HFFc6 (cell line): ENCODE data around the gene LSAMP. TPM values are rescaled to one million over a fixed set of nuclear protein-coding genes. Genes with fewer than 3 reads are reported as not detected.
A peak's percentile ranks its signal among the peaks of the same experiment; 100 is the strongest.

Source experiments
- DNase-seq: peaks from one replicate; pipeline ENCODE4 v3.0.0-alpha.2; 2018
- H3K27ac Mint-ChIP-seq: 2 replicates; pipeline ENCODE4 v1.8.0; 2020; ENCODE audit warnings: mild to moderate bottlenecking, mixed read lengths
- H3K27me3 Mint-ChIP-seq: 2 replicates; pipeline ENCODE4 v1.8.0; 2021; ENCODE audit warnings: mild to moderate bottlenecking, moderate library complexity, mixed read lengths; ENCODE audit not compliant: insufficient read depth
- H3K36me3 Mint-ChIP-seq: 2 replicates; pipeline ENCODE4 v1.8.0; 2021; ENCODE audit warnings: low read depth, mixed read lengths
- H3K4me1 Mint-ChIP-seq: 2 replicates; pipeline ENCODE4 v1.8.0; 2020; ENCODE audit warnings: low read depth, mixed read lengths
- H3K4me3 Mint-ChIP-seq: 2 replicates; pipeline ENCODE4 v1.8.0; 2020; ENCODE audit warnings: mild to moderate bottlenecking, moderate library complexity, mixed read lengths
- H3K9me3 Mint-ChIP-seq: 2 replicates; pipeline ENCODE4 v1.8.0; 2020; ENCODE audit warnings: mild to moderate bottlenecking, mixed read lengths
- total RNA-seq, 6 experiments: library from RNA; stranded (reverse); fragmentation: NEBNext Ultra II Directional; extraction: Animal tissue kit (Norgen Biotek cat#: 25700); gene quantifications; 2 replicates in 1 of 6; 3 replicates in 5 of 6; pipeline ENCODE4 v1.2.3, GENCODE V29; 2021
- TF ChIP-seq, protein P1 (sequence below): fragments of 200-600 bp; sonication (generic); IDR thresholded peaks from 2 replicates; pipeline ENCODE4 v1.5.0; 2021; ENCODE audit warnings: antibody characterized with exemption, mild to moderate bottlenecking

The LSAMP gene
- total RNA-seq, 6 experiments from 2014 or later = not detected

DNA sequence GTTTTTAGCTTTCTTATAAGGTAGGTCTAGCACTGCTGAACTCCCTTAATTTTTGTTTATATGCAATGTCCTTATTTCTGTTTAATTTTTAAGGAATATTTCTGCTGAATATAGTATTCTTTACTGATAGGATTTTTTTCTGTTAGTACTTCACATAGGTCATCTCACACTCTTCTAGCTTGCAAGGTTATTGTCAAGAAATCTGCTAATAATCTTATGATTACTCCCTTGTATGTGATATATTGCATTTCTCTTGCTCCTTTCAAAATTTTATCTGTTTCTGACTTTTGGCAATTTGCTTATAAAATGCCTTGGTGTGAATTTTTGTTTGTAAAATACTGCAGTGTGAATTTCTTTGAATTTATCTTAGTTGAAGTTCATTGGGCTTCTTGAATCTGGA, 523.6 kb downstream of the LSAMP start:
- TF ChIP-seq, protein P1, sequence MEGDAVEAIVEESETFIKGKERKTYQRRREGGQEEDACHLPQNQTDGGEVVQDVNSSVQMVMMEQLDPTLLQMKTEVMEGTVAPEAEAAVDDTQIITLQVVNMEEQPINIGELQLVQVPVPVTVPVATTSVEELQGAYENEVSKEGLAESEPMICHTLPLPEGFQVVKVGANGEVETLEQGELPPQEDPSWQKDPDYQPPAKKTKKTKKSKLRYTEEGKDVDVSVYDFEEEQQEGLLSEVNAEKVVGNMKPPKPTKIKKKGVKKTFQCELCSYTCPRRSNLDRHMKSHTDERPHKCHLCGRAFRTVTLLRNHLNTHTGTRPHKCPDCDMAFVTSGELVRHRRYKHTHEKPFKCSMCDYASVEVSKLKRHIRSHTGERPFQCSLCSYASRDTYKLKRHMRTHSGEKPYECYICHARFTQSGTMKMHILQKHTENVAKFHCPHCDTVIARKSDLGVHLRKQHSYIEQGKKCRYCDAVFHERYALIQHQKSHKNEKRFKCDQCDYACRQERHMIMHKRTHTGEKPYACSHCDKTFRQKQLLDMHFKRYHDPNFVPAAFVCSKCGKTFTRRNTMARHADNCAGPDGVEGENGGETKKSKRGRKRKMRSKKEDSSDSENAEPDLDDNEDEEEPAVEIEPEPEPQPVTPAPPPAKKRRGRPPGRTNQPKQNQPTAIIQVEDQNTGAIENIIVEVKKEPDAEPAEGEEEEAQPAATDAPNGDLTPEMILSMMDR = no peak
- DNase-seq = no peak
- H3K27me3 Mint-ChIP-seq = no peaks in the 10 kb centered on the region
- H3K9me3 Mint-ChIP-seq = peaks cover 8% of the 10 kb centered on the region
- no peak overlapping the region for H3K27ac Mint-ChIP-seq
- H3K4me3 Mint-ChIP-seq = no peak overlapping the region
- no peaks in the 10 kb centered on the region for H3K4me1 Mint-ChIP-seq
- no peaks in the 10 kb centered on the region for H3K36me3 Mint-ChIP-seq

DNA sequence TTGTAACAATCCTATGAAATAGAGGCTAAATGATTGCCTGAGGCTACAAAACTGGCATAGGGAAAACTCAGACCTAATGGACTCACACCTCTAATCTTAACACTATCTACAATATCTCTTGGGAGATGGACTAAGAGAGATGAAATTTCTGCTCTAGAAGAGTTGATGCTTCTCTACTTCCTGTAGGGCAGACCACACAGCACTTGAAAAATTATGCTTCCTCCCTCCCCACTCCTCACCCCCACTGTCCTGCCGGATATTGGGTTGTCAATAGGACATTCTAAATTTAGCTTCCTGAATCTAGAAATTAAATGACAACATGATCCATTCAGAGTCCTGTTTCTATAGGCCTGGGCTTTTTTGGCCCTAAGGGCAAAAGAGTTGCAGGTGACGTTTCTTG, 526.4 kb downstream of the LSAMP start:
- peaks cover 8% of the 10 kb centered on the region for H3K9me3 Mint-ChIP-seq
- H3K27me3 Mint-ChIP-seq = no peaks in the 10 kb centered on the region
- H3K36me3 Mint-ChIP-seq = no peaks in the 10 kb centered on the region
- no peak overlapping the region for H3K27ac Mint-ChIP-seq
- no peak overlapping the region for H3K4me3 Mint-ChIP-seq
- DNase-seq = no peak
- TF ChIP-seq, protein P1 = no peak
- no peaks in the 10 kb centered on the region for H3K4me1 Mint-ChIP-seq

DNA sequence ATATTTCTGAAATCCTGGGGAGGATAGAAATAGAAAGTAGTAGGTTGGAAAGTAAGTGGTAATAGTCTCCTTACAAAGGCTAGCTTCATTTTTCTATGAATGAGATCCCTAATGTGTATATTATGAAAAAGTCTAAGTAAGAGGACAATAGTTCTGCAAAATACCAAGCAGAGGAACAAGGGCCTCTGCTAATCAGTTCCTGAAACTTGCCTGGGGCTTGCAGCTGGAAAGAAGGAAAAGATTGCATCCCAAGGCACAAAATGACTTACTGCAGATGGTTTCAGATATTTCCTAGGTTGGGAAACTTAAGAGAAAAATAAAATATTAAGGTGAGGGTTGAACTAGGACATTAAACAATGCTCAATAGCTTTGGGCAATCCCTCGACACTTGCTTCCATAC, 528.4 kb downstream of the LSAMP start:
- TF ChIP-seq, protein P1 = no peak
- no peaks in the 10 kb centered on the region for H3K4me1 Mint-ChIP-seq

DNA sequence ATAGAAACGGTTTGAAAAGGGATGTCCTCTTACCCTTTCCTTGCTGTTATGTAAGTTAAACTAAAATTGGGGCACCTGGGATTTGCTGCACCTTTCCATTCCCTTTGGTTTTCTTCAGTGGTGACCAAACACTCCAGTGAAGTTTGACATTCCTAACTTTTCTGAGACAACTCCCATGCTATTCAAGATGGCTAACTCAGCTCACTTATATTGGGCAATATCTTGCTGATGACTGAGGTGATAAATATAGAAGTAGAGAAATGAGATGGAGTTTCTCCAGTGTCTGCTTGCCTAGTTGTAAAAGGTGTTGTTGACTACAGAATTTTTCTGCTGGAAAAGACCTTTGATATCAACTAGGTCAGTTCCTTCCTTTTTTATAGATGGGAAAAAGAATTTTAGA, 530.2 kb downstream of the LSAMP start:
- Mint-ChIP-seq H3K27me3 (no peaks in the 10 kb centered on the region), H3K27ac (no peak overlapping the region), H3K9me3 (peaks cover 3% of the 10 kb centered on the region; the same call in 1 of the 2 replicates), H3K36me3 (no peaks in the 10 kb centered on the region), H3K4me1 (no peaks in the 10 kb centered on the region), H3K4me3 (no peak overlapping the region)
- TF ChIP-seq, protein P1 = no peak
- no peak for DNase-seq

More for the DNA sequence above, 528.4 kb downstream of the LSAMP start:
- DNase-seq = no peak
- Mint-ChIP-seq H3K27me3 (no peaks in the 10 kb centered on the region), H3K9me3 (peaks cover 8% of the 10 kb centered on the region; the same call in 1 of the 2 replicates), H3K4me3 (no peak overlapping the region), H3K27ac (no peak overlapping the region), H3K36me3 (no peaks in the 10 kb centered on the region)

DNA sequence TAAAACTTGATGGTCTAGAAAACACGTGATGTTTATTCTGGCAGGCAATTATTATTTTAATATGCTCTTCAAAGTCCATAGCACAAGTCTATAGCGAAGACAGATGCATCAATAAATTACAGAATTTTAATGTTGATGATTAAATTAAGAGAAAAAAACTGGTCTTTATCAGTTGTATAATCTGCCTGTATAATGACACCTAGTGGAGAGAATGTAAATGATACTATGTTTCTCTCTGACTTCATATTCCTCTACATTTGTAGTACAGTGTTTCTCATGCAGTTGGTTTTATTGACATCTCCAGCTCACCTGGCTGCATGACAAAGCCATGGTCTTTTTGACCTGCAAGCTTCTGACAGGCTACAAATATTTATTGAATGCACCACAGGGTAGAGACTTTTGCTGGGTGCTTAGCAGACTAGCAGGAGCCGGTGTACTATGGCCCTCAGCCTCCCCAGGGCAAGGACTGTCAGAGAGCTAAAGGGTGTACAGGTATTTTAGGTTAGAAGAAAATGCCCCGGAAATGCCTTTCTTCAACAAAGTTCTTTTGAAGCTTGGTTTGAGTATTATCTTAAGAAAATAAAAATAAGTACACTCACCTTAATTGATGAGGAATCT, 532.1 kb downstream of the LSAMP start:
- Mint-ChIP-seq H3K36me3 (no peaks in the 10 kb centered on the region), H3K27me3 (no peaks in the 10 kb centered on the region), H3K4me1 (no peaks in the 10 kb centered on the region), H3K4me3 (no peak overlapping the region), H3K9me3 (no peaks in the 10 kb centered on the region; the same call in 1 of the 2 replicates), H3K27ac (no peak overlapping the region)
- TF ChIP-seq, protein P1 = peak; percentile 76
- DNase-seq = peak; percentile 1
